Pancreas (tissue), 10 donors: ENCODE results near the gene ILKAP. TPM values are rescaled to one million over a fixed set of nuclear protein-coding genes. Genes with fewer than 3 reads are reported as not detected.
"Not testable (repeated sequence)": the region's sequence is repeated elsewhere in the genome, so short reads cannot be mapped to it uniquely, and the experiment has no call there.

Source experiments
- ATAC-seq, 4 donors: fragments of 200-7000 bp; cut with Tn5 transposase; one replicate each; pipeline versions ENCODE4 v1.8.0 to v1.9.1; 2020; ENCODE audit warnings: mild to moderate bottlenecking in 4 of 4, moderate library complexity in 4 of 4
- DNase-seq, 6 donors: peaks; one replicate each; pipeline ENCODE4 v3.0.0-alpha.2; 2020
- FAIRE-seq: peaks from 2 replicates; lab custom pipeline; 2012; peaks lifted over from hg19 to GRCh38; lab: Jason Lieb, UNC
- H3K27ac ChIP-seq, 4 donors: fragments of 200-600 bp; sonication (generic); 1 replicate in 3 of 4; 2 replicates in 1 of 4; pipeline versions ENCODE4 v1.5.0 to v1.8.0; 2020
- H3K27me3 ChIP-seq, 4 donors: fragments of 200-600 bp; one replicate each; pipeline ENCODE4 v1.8.0; 2021
- H3K36me3 ChIP-seq, 3 donors: fragments of 200-600 bp; sonication (generic) in 1 of 3; one replicate each; pipeline versions ENCODE4 v1.5.0 to v1.8.0; 2020 to 2021
- H3K4me1 ChIP-seq, 3 donors: fragments of 200-600 bp; one replicate each; pipeline ENCODE4 v1.8.0; 2021
- H3K4me3 ChIP-seq, 4 donors: fragments of 200-600 bp; sonication (generic) in 2 of 4; one replicate each; pipeline versions ENCODE4 v1.5.0 to v1.8.0; 2020 to 2021
- H3K9me3 ChIP-seq, 4 donors: fragments of 200-600 bp; one replicate each; pipeline ENCODE4 v1.8.0; 2021
- CTCF ChIP-seq, 4 donors: fragments of 200-600 bp; sonication (generic) in 3 of 4; IDR thresholded peaks; one replicate each; pipeline versions ENCODE4 v1.5.0 to v1.8.0; 2021; ENCODE audit warnings: antibody characterized with exemption in 4 of 4
- WGBS, 2 donors: extraction: QIAGEN DNeasy Blood & Tissue Kit; methylation state at CpG; one replicate each; pipeline ENCODE4 v1.1.7; 2013; 5-methylcytosine and 5-hydroxymethylcytosine counted together
- intact Hi-C, 3 donors: fragments of 100-400 bp; cut with DNase I; formaldehyde crosslinking; loops; one replicate each; pipeline versions ENCODE4 v1.11.1 to v1.14.2; 2022
- polyA plus RNA-seq, 2 donors: library from polyadenylated mRNA; stranded (reverse); fragments of 200-250 nt; gene quantifications; one replicate each; pipeline ENCODE4 v1.2.3, GENCODE V29; 2013
- total RNA-seq, 6 donors: library from RNA; stranded (reverse); fragmentation: NEBNext Ultra II Directional in 4 of 6; extraction: Animal tissue kit (Norgen Biotek cat#: 25700) in 4 of 6; gene quantifications; one replicate each; pipeline versions ENCODE4 v1.2.1 to v1.2.4, GENCODE V29; 2021 to 2023
- donor health status: healthy with polysubstance abuse.
- donor health status: DM: no; HTN: no; CAD: no; lungs with moderate emphysema.
- donor health status: DM: no; HTN: no; CAD: no.
- donor health status: control.
- donor health status: control.
- donor health status: Bipolar disorder and iron deficiency.
- donor health status: DM: yes; HTN: yes; CAD: no.
- donor health status: DM: no; HTN: no; CAD: no.
- donor health status: DM: no; HTN: no; CAD: no.
- donor health status: DM: yes; HTN: yes; CAD: no.

The ILKAP gene
- total and polyA plus RNA-seq, 8 donors: 14.0 to 91.6 (median 21.5) TPM

GRCh38 chr2:238174291-238174690, 29.2 kb downstream of the ILKAP start:
- peaks cover 0 to 9% (median 0%) of the 10 kb centered on the region in 3 donors for H3K4me1 ChIP-seq
- WGBS, 2 donors: 95 to 98% methylated on average over 8 of the region's 8 CpGs
- H3K4me3 ChIP-seq: no peak overlapping the region
- peaks cover 3 to 50% (median 7%) of the 10 kb centered on the region in 3 donors for H3K36me3 ChIP-seq
- intact Hi-C loops: no loop called here
- ATAC-seq (no peak), FAIRE-seq (no peak), DNase-seq (no peak)
- no peak overlapping the region for H3K27ac ChIP-seq
- TF ChIP-seq CTCF (IDR thresholded peaks at IDR 0.05): no peak
- H3K27me3 ChIP-seq: no peaks in the 10 kb centered on the region
- no peaks in the 10 kb centered on the region for H3K9me3 ChIP-seq

GRCh38 chr2:238173692-238174091, 29.8 kb downstream of the ILKAP start:
- H3K4me1 ChIP-seq: peaks cover 0 to 9% (median 0%) of the 10 kb centered on the region in 3 donors
- intact Hi-C loops: no loop called here
- H3K27ac ChIP-seq: no peak overlapping the region
- no peak overlapping the region for H3K4me3 ChIP-seq
- no peak for TF ChIP-seq CTCF (IDR thresholded peaks at IDR 0.05)
- FAIRE-seq (no peak), ATAC-seq (no peak), DNase-seq (no peak)
- WGBS, 2 donors: 88 to 95% methylated on average over 2 of the region's 2 CpGs
- H3K36me3 ChIP-seq: peaks cover 1 to 45% (median 5%) of the 10 kb centered on the region in 3 donors
- H3K27me3 ChIP-seq: no peaks in the 10 kb centered on the region
- H3K9me3 ChIP-seq: no peaks in the 10 kb centered on the region

- H3K27ac ChIP-seq: no peak overlapping the region
- H3K27me3 ChIP-seq: no peaks in the 10 kb centered on the region
- FAIRE-seq: no peak
- no peak for ATAC-seq
- no peak overlapping the region for H3K4me3 ChIP-seq
- H3K36me3 ChIP-seq: peaks cover 0 to 33% (median 0%) of the 10 kb centered on the region in 3 donors
- DNase-seq: no peak
- TF ChIP-seq CTCF (IDR thresholded peaks at IDR 0.05): no peak
- H3K4me1 ChIP-seq: peaks cover 0 to 9% (median 0%) of the 10 kb centered on the region in 3 donors
- intact Hi-C loops: no loop called here
- WGBS, 2 donors: 89 to 90% methylated on average over 14 of the region's 14 CpGs
- no peaks in the 10 kb centered on the region for H3K9me3 ChIP-seq
Measured at GRCh38 chr2:238172439-238172838, 31.1 kb downstream of the ILKAP start.

DNA sequence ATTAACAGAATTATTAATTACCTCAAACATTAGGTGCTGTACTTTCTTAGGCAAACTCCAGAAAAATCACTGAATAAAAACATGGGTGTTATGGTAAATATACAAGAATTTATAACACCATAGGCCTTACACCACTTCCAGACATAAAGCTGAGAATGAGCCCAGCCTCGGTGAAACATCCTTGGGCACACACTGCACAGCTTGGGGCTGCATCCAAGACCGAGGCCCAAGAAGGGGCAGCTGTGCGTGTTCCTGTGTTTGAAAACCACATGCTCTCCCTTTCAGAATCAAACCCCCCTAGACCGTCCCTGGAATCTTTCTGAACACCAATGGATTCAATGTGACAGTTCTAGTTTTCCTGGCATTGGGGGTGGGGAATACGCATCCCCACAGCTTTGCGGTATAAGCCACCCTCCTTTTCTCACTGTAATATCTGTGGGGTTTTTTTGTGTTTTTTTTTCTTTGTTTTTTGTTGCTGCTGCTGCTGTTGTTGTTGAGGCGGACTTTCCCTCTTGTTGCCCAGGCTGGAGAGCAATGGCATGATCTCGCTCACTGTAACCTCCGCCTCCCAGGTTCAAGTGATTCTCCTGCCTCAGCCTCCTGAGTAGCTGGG, 31.8 kb downstream of the ILKAP start:
- 97 to 98% methylated on average over 9 of the region's 9 CpGs for WGBS, 2 donors
- FAIRE-seq: no peak

GRCh38 chr2:238171072-238171431, 32.4 kb downstream of the ILKAP start:
- WGBS, 2 donors: 88 to 91% methylated on average over 5 of the region's 5 CpGs
- DNase-seq, H3K27me3 ChIP-seq, H3K27ac ChIP-seq, H3K4me1 ChIP-seq, ATAC-seq, intact Hi-C loops, H3K4me3 ChIP-seq, FAIRE-seq, H3K9me3 ChIP-seq: not testable (repeated sequence)
- H3K36me3 ChIP-seq: peaks cover 0 to 32% (median 0%) of the 10 kb centered on the region in 3 donors

More for the DNA sequence above, 31.8 kb downstream of the ILKAP start:
- ATAC-seq (no peak), DNase-seq (no peak)
- Histone ChIP-seq H3K4me1 (peaks cover 0 to 9% (median 2%) of the 10 kb centered on the region in 3 donors), H3K36me3 (peaks cover 0 to 32% (median 0%) of the 10 kb centered on the region in 3 donors), H3K27me3 (no peaks in the 10 kb centered on the region), H3K4me3 (no peak overlapping the region), H3K9me3 (no peaks in the 10 kb centered on the region), H3K27ac (no peak overlapping the region)
- no peak for TF ChIP-seq CTCF (IDR thresholded peaks at IDR 0.05)
- intact Hi-C loops: no loop called here
